ENCODE measurements around the gene DYTN. TPM values are rescaled to one million over a fixed set of nuclear protein-coding genes. Genes with fewer than 3 reads are reported as not detected.

DYTN gene
- total RNA-seq, 1 experiment from 2014 or later = not detected

GRCh38 chr2:206641226-206641625, 77.0 kb downstream of the DYTN start (continued):
- TF ChIP-seq ZBTB33 (IDR thresholded peaks at IDR 0.05; ENCODE audit: extremely low read depth, insufficient replicate concordance, low read length) = no peak
- no peak for TF ChIP-seq EZH2 (IDR thresholded peaks at IDR 0.05)
- TF ChIP-seq REST (IDR thresholded peaks at IDR 0.05; ENCODE audit: low read depth) = no peak
- TF ChIP-seq FOSL1 (IDR thresholded peaks at IDR 0.05; ENCODE audit: low read depth) = no peak

GRCh38 chr2:206639636-206640035, 78.6 kb downstream of the DYTN start:
- RAD21 ChIA-PET (ENCODE audit: low non-redundant PET in 1 of 2, low total read pairs in 2 of 2, uncharacterized antibody in 2 of 2, unreplicated experiment in 2 of 2) = no interaction called here
- TF ChIP-seq JUND (IDR thresholded peaks at IDR 0.05) (no peak), ELF1 (IDR thresholded peaks at IDR 0.05; ENCODE audit: borderline replicate concordance, low read depth) (no peak), RAD21 (IDR thresholded peaks at IDR 0.05; ENCODE audit: low read depth) (no peak), EGR1 (IDR thresholded peaks at IDR 0.05; ENCODE audit: low read depth) (no peak), YY1 (IDR thresholded peaks at IDR 0.05; ENCODE audit: extremely low read depth, insufficient replicate concordance, low read depth, low read length) (no peak), TCF7L2 (IDR thresholded peaks at IDR 0.05; ENCODE audit: borderline replicate concordance, extremely low read depth, insufficient read depth, insufficient read length) (no peak), POLR2AphosphoS5 (IDR thresholded peaks at IDR 0.05; ENCODE audit: low read depth, low read length) (no peak), EZH2 (IDR thresholded peaks at IDR 0.05) (no peak), REST (IDR thresholded peaks at IDR 0.05; ENCODE audit: low read depth) (no peak), MAX (IDR thresholded peaks at IDR 0.05) (no peak), SP1 (IDR thresholded peaks at IDR 0.05; ENCODE audit: low read depth) (no peak)
- no peak overlapping the region for H3K27ac ChIP-seq (ENCODE audit: low read depth, low read length)
- H3K9ac ChIP-seq (ENCODE audit: low read length) = no peak overlapping the region
- POLR2A ChIA-PET = no interaction called here
- no peaks in the 10 kb centered on the region for H3K9me3 ChIP-seq (ENCODE audit: control insufficient read depth in 1 of 2, insufficient read depth in 1 of 2, low read depth in 1 of 2, low read length in 2 of 2)
- H3K4me3 ChIP-seq (replicated peaks in 1 of 2; ENCODE audit: low read depth in 1 of 2, low read length in 2 of 2) = no peak overlapping the region
- CTCF ChIA-PET = no interaction called here
- no peaks in the 10 kb centered on the region for H3K79me2 ChIP-seq (ENCODE audit: insufficient read depth, low read length)
- ATAC-seq (no peak), DNase-seq (ENCODE audit: low read depth, low spot score) (no peak)
- H3K4me2 ChIP-seq (ENCODE audit: low read length) = no peak overlapping the region
- H2AFZ ChIP-seq (ENCODE audit: low read depth, low read length, poor library complexity, severe bottlenecking) = no peak overlapping the region
- 0 out of 2 replicates have a peak, but pooled peaks cover 7% of the 10 kb centered on the region for H3K27me3 ChIP-seq (ENCODE audit: insufficient read depth, low read length)
- H3K36me3 ChIP-seq (ENCODE audit: control insufficient read depth in 1 of 2, insufficient read depth in 2 of 2, low read length in 2 of 2) = no peaks in the 10 kb centered on the region
- no peaks in the 10 kb centered on the region for H4K20me1 ChIP-seq (ENCODE audit: insufficient read depth)
- H3K4me1 ChIP-seq (ENCODE audit: control insufficient read depth in 1 of 2, insufficient read depth in 2 of 2, low read length in 2 of 2) = no peaks in the 10 kb centered on the region
- H3K9me2 ChIP-seq (ENCODE audit: insufficient read depth) = no peaks in the 10 kb centered on the region
- intact Hi-C loops (cut with micrococcal nuclease) = no loop called here
- no TSS peak for BruUV-seq (replicated peaks)

Measured in HCT116 (cell line).